ENCODE data around the gene SPECC1.

SPECC1 gene

GRCh38 chr17:20300436-20300934, 291.3 kb downstream of the SPECC1 start:
- TF ChIP-seq CTCF (IDR thresholded peaks at IDR 0.05; ENCODE audit: extremely low read depth, missing control alignments) = no peak
- no peak for DNase-seq (ENCODE audit: low spot score)

GRCh38 chr17:20302246-20302917, 293.2 kb downstream of the SPECC1 start:
- no peak for TF ChIP-seq CTCF (IDR thresholded peaks at IDR 0.05; ENCODE audit: extremely low read depth, missing control alignments)
- no peak for DNase-seq (ENCODE audit: low spot score)

- TF ChIP-seq CTCF (IDR thresholded peaks at IDR 0.05; ENCODE audit: extremely low read depth, missing control alignments) = no peak
- no peak for DNase-seq (ENCODE audit: low spot score)
Observed at GRCh38 chr17:20304961-20305360, 295.8 kb downstream of the SPECC1 start.

DNA sequence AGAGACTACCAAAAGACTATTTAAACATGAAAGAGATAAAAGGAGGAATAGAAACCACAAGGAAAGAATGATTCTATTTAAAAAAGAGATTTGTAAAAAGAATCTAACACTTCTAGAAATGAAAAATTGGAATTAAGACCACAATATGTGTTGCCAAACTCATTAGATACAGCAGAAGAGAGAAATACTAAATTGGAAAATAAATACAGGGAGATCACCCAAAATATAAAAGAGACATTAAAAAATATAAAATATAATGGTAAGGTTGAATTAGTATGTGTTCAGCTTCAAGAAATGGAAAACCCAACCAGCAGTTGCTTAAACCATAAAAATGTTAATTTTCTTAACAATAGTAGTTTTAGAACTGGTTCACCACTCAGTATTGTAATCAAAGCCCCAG, 297.8 kb downstream of the SPECC1 start:
- TF ChIP-seq CTCF (IDR thresholded peaks at IDR 0.05; ENCODE audit: extremely low read depth, missing control alignments) = no peak
- DNase-seq (ENCODE audit: low spot score) = no peak

- DNase-seq (ENCODE audit: low spot score) = no peak
- TF ChIP-seq CTCF (IDR thresholded peaks at IDR 0.05; ENCODE audit: extremely low read depth, missing control alignments) = no peak
Observed at GRCh38 chr17:20307326-20307910, 298.3 kb downstream of the SPECC1 start.

DNA sequence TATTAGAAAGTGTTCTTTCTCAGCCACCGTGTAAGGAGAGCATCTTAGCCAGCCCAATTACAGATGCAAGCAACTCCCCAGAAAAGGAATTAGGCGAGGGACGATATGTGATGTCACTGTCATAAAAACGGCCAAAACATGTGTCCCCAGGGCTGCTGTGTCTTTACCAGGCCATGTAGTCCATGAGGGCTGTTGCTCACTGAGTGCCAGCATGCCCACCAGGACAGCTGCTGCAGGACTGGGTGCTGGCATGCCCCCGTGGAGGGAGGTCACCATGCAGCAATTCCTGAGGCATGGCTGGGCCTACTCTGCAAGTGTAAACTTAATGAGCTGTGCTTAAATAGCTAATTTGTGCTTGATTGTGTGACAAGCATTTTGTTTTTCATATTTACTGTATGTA, 301.3 kb downstream of the SPECC1 start:
- TF ChIP-seq CTCF (IDR thresholded peaks at IDR 0.05; ENCODE audit: extremely low read depth, missing control alignments) = no peak
- DNase-seq (ENCODE audit: low spot score) = no peak

- TF ChIP-seq CTCF (IDR thresholded peaks at IDR 0.05; ENCODE audit: extremely low read depth, missing control alignments) = no peak
- no peak for DNase-seq (ENCODE audit: low spot score)
Observed at GRCh38 chr17:20313306-20313705, 304.1 kb downstream of the SPECC1 start.

All from GM20000 (cell line).